ENCODE results near the gene NOXRED1. TPM values are rescaled to one million over a fixed set of nuclear protein-coding genes. Genes with fewer than 3 reads are reported as not detected.

Gene NOXRED1
- total and polyA plus RNA-seq, 10 of the 15 experiments (the other 5 are each of a cell fraction or from before 2014, with no cell fraction given): 0.06 to 0.62 (median 0.14) TPM

DNA sequence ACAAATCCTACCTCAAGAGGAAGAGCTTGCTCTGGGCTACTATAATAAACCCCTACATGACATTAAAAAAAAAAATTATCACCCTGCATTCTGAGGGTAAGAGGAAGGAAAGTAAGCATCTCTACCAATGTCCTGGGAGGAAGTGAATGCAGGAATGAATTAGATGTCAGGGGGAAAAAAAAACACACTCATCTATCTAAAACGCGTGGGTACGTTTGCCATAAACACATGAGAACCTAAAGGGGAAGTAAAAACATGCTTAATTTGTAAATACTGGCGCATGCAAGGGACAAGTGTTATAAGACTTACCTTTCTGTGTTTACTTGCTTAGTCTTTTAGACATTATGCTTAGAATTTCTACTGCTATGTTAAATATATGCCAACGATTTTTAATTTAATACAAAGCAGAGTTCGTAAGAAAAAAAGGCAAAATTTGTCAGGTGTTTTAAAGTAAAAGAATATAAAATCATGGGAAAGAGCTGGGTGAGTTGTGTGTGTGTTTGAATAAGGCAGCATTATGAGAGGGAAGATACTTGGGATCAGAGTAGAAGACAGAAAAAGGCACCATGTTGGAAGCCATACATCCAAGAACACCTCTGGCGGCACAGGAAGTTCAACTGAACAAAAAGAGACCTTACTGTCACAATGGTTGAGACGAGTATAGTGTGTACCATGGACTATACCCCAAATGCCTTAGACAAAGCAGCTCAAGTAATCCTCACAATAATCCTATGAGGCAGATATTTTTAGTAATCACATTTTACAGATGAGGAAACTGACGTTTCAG, 48.0 kb downstream of the NOXRED1 start (continued):
- TF ChIP-seq TAF1 (IDR thresholded peaks at IDR 0.05; ENCODE audit: borderline replicate concordance, low read depth, low read length): no peak
- TF ChIP-seq ZNF24 (IDR thresholded peaks at IDR 0.05): no peak
- no peak for TF ChIP-seq ZBED1 (IDR thresholded peaks at IDR 0.05; ENCODE audit: borderline replicate concordance)
- no peak for TF ChIP-seq FOXK2 (IDR thresholded peaks at IDR 0.05)
- no peak for TF ChIP-seq TCF7 (IDR thresholded peaks at IDR 0.05; ENCODE audit: borderline replicate concordance)
- TF ChIP-seq SREBF2 (IDR thresholded peaks at IDR 0.05; ENCODE audit: low read length): no peak
- 0 out of 2 replicates have a peak, but pooled peaks have one; percentile 21 for TF ChIP-seq ATF7 (IDR thresholded peaks at IDR 0.05; ENCODE audit: low read depth)
- no peak for TF ChIP-seq TBL1XR1 (IDR thresholded peaks at IDR 0.05; ENCODE audit: low read depth, low read length)
- TF ChIP-seq EGR1 (IDR thresholded peaks at IDR 0.05; ENCODE audit: borderline replicate concordance in 1 of 2, low read depth in 2 of 2, low read length in 2 of 2): no peak
- no peak for TF ChIP-seq PML (IDR thresholded peaks at IDR 0.05; ENCODE audit: low read length)
- no peak for TF ChIP-seq MEF2B (IDR thresholded peaks at IDR 0.05; ENCODE audit: partially characterized antibody, poor library complexity, severe bottlenecking)
- TF ChIP-seq ZNF207 (IDR thresholded peaks at IDR 0.05; ENCODE audit: borderline replicate concordance): no peak
- TF ChIP-seq BHLHE40 (IDR thresholded peaks at IDR 0.05; ENCODE audit: borderline replicate concordance in 1 of 2, low read depth in 2 of 2, low read length in 1 of 2): 0 out of 4 replicates have a peak, but pooled peaks of 1 of the 2 experiments have one; percentile 6
- TF ChIP-seq, protein P1, sequence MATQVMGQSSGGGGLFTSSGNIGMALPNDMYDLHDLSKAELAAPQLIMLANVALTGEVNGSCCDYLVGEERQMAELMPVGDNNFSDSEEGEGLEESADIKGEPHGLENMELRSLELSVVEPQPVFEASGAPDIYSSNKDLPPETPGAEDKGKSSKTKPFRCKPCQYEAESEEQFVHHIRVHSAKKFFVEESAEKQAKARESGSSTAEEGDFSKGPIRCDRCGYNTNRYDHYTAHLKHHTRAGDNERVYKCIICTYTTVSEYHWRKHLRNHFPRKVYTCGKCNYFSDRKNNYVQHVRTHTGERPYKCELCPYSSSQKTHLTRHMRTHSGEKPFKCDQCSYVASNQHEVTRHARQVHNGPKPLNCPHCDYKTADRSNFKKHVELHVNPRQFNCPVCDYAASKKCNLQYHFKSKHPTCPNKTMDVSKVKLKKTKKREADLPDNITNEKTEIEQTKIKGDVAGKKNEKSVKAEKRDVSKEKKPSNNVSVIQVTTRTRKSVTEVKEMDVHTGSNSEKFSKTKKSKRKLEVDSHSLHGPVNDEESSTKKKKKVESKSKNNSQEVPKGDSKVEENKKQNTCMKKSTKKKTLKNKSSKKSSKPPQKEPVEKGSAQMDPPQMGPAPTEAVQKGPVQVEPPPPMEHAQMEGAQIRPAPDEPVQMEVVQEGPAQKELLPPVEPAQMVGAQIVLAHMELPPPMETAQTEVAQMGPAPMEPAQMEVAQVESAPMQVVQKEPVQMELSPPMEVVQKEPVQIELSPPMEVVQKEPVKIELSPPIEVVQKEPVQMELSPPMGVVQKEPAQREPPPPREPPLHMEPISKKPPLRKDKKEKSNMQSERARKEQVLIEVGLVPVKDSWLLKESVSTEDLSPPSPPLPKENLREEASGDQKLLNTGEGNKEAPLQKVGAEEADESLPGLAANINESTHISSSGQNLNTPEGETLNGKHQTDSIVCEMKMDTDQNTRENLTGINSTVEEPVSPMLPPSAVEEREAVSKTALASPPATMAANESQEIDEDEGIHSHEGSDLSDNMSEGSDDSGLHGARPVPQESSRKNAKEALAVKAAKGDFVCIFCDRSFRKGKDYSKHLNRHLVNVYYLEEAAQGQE (IDR thresholded peaks at IDR 0.05; ENCODE audit: low read depth, low read length): no peak
- TF ChIP-seq, protein P2, sequence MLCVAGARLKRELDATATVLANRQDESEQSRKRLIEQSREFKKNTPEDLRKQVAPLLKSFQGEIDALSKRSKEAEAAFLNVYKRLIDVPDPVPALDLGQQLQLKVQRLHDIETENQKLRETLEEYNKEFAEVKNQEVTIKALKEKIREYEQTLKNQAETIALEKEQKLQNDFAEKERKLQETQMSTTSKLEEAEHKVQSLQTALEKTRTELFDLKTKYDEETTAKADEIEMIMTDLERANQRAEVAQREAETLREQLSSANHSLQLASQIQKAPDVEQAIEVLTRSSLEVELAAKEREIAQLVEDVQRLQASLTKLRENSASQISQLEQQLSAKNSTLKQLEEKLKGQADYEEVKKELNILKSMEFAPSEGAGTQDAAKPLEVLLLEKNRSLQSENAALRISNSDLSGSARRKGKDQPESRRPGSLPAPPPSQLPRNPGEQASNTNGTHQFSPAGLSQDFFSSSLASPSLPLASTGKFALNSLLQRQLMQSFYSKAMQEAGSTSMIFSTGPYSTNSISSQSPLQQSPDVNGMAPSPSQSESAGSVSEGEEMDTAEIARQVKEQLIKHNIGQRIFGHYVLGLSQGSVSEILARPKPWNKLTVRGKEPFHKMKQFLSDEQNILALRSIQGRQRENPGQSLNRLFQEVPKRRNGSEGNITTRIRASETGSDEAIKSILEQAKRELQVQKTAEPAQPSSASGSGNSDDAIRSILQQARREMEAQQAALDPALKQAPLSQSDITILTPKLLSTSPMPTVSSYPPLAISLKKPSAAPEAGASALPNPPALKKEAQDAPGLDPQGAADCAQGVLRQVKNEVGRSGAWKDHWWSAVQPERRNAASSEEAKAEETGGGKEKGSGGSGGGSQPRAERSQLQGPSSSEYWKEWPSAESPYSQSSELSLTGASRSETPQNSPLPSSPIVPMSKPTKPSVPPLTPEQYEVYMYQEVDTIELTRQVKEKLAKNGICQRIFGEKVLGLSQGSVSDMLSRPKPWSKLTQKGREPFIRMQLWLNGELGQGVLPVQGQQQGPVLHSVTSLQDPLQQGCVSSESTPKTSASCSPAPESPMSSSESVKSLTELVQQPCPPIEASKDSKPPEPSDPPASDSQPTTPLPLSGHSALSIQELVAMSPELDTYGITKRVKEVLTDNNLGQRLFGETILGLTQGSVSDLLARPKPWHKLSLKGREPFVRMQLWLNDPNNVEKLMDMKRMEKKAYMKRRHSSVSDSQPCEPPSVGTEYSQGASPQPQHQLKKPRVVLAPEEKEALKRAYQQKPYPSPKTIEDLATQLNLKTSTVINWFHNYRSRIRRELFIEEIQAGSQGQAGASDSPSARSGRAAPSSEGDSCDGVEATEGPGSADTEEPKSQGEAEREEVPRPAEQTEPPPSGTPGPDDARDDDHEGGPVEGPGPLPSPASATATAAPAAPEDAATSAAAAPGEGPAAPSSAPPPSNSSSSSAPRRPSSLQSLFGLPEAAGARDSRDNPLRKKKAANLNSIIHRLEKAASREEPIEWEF (IDR thresholded peaks at IDR 0.05; ENCODE audit: insufficient replicate concordance, low read depth, low read length): no peak
- TF ChIP-seq YY1 (IDR thresholded peaks at IDR 0.05; ENCODE audit: low read depth, low read length): peak; percentile 45; the same call in 1 of the 2 replicates
- no peak for TF ChIP-seq USF1 (IDR thresholded peaks at IDR 0.05; ENCODE audit: borderline replicate concordance, extremely low read length, insufficient read depth, low read depth, low read length)
- TF ChIP-seq CBX5 (IDR thresholded peaks at IDR 0.05; ENCODE audit: low read depth): no peak
- TF ChIP-seq, protein P3, sequence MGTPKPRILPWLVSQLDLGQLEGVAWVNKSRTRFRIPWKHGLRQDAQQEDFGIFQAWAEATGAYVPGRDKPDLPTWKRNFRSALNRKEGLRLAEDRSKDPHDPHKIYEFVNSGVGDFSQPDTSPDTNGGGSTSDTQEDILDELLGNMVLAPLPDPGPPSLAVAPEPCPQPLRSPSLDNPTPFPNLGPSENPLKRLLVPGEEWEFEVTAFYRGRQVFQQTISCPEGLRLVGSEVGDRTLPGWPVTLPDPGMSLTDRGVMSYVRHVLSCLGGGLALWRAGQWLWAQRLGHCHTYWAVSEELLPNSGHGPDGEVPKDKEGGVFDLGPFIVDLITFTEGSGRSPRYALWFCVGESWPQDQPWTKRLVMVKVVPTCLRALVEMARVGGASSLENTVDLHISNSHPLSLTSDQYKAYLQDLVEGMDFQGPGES (IDR thresholded peaks at IDR 0.05): no peak

All from GM12878 (cell line).